NT2/D1 (cell line): ENCODE results near the gene GUCY1A2.

ENCODE experiments used
- SUZ12 ChIP-seq: IDR thresholded peaks from 2 replicates; pipeline ENCODE4 v1.6.1; 2011; ENCODE audit not compliant: insufficient read length, insufficient read depth; ENCODE audit errors: extremely low read depth
- YY1 ChIP-seq: IDR thresholded peaks from 2 replicates; pipeline ENCODE4 v1.6.1; 2011; ENCODE audit not compliant: insufficient read length, insufficient read depth
- ZNF274 ChIP-seq: IDR thresholded peaks from 2 replicates; pipeline ENCODE4 v1.6.1; 2011; ENCODE audit warnings: mild to moderate bottlenecking, low read depth, low read length

DNA sequence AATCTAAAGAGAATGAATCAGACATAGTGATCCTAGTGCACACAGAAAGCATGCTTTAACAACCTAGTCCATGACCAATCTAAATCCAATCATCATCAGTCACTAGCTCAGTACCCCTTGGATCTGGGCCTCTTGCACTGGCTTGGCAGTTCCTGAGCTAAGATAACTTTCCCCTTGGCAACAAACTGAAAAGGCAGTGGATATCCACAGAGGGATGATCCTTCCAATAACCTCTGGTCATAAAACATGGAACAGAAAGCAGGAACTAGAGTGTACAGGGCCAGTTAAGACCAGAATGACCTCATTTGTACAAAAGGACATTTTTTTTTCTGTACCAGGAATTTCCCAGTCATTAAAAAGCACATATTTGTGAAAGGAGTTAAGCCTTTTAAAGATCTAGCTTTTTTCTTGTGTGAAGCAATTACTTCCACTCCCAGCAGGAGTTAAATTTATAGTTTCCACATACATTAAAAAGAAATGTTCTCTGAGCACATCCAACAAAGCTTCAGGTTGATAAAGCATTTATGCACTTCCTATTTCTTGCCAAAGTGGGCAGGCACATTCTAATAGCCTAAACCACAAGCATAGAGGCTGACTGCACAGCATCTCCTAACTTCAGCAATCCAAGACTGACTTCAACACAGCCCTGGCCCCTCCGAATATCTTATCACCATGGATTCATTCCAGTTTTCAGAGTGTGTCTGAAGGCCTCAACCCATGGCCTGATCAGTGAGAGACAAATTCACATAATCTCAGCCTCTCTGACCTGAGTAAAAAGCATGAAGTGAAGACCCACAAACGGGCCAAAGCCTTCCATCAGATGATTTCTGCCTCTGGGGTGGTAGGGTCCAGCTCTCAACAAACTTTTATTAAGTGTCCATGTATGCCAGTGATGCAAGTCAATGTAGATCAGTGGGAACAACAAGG is 29.9 kb downstream of the GUCY1A2 start:
- TF ChIP-seq ZNF274, result no peak
- TF ChIP-seq YY1, result no peak
- no peak for TF ChIP-seq SUZ12
